Measurements from ENCODE around the gene TKT. TPM values are rescaled to one million over a fixed set of nuclear protein-coding genes. Genes with fewer than 3 reads are reported as not detected.

Gene TKT
- total RNA-seq, 1 experiment from 2014 or later, result 377 TPM

GRCh38 chr3:53215816-53216215, 40.0 kb downstream of the TKT start:
- no peaks in the 10 kb centered on the region for H3K9me3 ChIP-seq (ENCODE audit: low read length)
- peaks cover 7% of the 10 kb centered on the region; the same call in 1 of the 2 replicates for H3K36me3 ChIP-seq (ENCODE audit: insufficient read depth, low read length)
- no peak overlapping the region for H3K4me2 ChIP-seq (ENCODE audit: low read depth, low read length, poor library complexity, severe bottlenecking)
- no peaks in the 10 kb centered on the region for H3K9me2 ChIP-seq (replicated peaks; ENCODE audit: insufficient read depth, low read length)
- H3K27ac ChIP-seq (ENCODE audit: low read length), result no peak overlapping the region
- H3K4me1 ChIP-seq (ENCODE audit: low read length), result peaks cover 10% of the 10 kb centered on the region
- H3K79me2 ChIP-seq (ENCODE audit: low read length), result peaks cover 22% of the 10 kb centered on the region
- H4K20me1 ChIP-seq (ENCODE audit: insufficient read depth, low read depth, low read length), result 0 out of 2 replicates have a peak, but pooled peaks cover 4% of the 10 kb centered on the region
- H3K4me3 ChIP-seq (ENCODE audit: low read length), result no peak overlapping the region
- no peak for DNase-seq
- no peaks in the 10 kb centered on the region for H3K27me3 ChIP-seq (ENCODE audit: low read length)
- no peak overlapping the region for H3K9ac ChIP-seq (ENCODE audit: low read length)
- H2AFZ ChIP-seq (ENCODE audit: low read length), result no peak overlapping the region

- Histone ChIP-seq H3K9me2 (replicated peaks; ENCODE audit: insufficient read depth, low read length) (no peaks in the 10 kb centered on the region), H3K4me3 (ENCODE audit: low read length) (no peak overlapping the region), H3K4me2 (ENCODE audit: low read depth, low read length, poor library complexity, severe bottlenecking) (no peak overlapping the region), H3K27ac (ENCODE audit: low read length) (no peak overlapping the region), H3K79me2 (ENCODE audit: low read length) (peaks cover 35% of the 10 kb centered on the region), H3K4me1 (ENCODE audit: low read length) (peaks cover 8% of the 10 kb centered on the region), H3K27me3 (ENCODE audit: low read length) (no peaks in the 10 kb centered on the region), H3K36me3 (ENCODE audit: insufficient read depth, low read length) (peaks cover 16% of the 10 kb centered on the region), H3K9ac (ENCODE audit: low read length) (no peak overlapping the region), H3K9me3 (ENCODE audit: low read length) (no peaks in the 10 kb centered on the region), H4K20me1 (ENCODE audit: insufficient read depth, low read depth, low read length) (0 out of 2 replicates have a peak, but pooled peaks cover 4% of the 10 kb centered on the region), H2AFZ (ENCODE audit: low read length) (no peak overlapping the region)
- no peak for DNase-seq
These were observed 42.5 kb downstream of the TKT start for GRCh38 chr3:53213276-53213675.

DNA sequence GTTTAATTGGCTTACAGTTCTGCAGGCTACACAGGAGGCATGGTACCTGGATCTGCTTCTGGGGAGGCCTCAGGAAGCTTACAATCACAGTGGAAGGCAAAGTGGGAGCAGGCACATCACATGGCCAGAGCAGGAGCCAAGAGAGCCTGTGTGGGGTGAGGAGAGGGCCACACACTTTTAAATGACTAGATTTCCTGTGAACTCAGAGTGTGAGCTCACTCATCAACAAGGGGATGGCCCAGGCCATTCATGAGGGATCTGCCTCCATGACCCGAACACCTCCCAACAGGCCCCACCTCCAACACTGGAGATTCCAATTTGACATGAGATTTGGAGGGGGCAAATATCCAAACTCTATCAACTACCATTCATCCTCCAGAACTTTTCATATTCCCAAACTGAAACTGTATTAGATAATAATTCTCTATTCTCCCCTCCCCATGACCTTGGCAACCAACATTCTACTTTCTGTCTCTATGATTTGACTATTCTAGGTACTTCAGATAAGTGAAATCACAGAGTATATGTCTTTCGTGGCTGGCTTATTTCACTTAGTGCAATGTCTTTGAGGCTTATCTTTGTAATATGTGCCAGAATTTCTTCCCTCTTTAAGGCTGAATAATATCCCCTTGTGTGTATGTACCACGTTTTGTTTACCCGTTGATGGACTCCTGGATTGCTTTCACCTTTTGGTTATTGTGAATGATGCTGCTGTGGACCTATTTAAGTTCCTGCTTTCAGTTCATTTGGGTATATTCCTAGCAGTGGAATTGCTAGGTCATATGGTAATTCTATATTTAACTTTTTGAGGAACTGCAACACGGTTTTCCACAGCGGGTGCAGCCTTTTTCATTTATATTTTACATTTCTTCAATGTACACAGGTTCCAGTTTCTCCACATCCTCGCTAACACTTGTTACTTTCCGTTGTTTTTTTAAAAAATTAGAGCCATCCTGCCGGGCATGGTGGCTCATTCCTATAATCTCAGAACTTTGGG, 43.8 kb downstream of the TKT start:
- no peak for DNase-seq
- H3K36me3 ChIP-seq (ENCODE audit: insufficient read depth, low read length), result peaks cover 26% of the 10 kb centered on the region
- peaks cover 39% of the 10 kb centered on the region for H3K79me2 ChIP-seq (ENCODE audit: low read length)
- no peaks in the 10 kb centered on the region for H3K27me3 ChIP-seq (ENCODE audit: low read length)
- H3K27ac ChIP-seq (ENCODE audit: low read length), result no peak overlapping the region
- no peak overlapping the region for H2AFZ ChIP-seq (ENCODE audit: low read length)
- no peak overlapping the region for H3K4me3 ChIP-seq (ENCODE audit: low read length)
- H3K4me1 ChIP-seq (ENCODE audit: low read length), result no peaks in the 10 kb centered on the region
- no peak overlapping the region for H3K9ac ChIP-seq (ENCODE audit: low read length)
- no peaks in the 10 kb centered on the region for H3K9me2 ChIP-seq (replicated peaks; ENCODE audit: insufficient read depth, low read length)
- H3K9me3 ChIP-seq (ENCODE audit: low read length), result no peaks in the 10 kb centered on the region; the same call in 1 of the 2 replicates
- no peak overlapping the region for H3K4me2 ChIP-seq (ENCODE audit: low read depth, low read length, poor library complexity, severe bottlenecking)
- H4K20me1 ChIP-seq (ENCODE audit: insufficient read depth, low read depth, low read length), result 0 out of 2 replicates have a peak, but pooled peaks cover 4% of the 10 kb centered on the region

DNA sequence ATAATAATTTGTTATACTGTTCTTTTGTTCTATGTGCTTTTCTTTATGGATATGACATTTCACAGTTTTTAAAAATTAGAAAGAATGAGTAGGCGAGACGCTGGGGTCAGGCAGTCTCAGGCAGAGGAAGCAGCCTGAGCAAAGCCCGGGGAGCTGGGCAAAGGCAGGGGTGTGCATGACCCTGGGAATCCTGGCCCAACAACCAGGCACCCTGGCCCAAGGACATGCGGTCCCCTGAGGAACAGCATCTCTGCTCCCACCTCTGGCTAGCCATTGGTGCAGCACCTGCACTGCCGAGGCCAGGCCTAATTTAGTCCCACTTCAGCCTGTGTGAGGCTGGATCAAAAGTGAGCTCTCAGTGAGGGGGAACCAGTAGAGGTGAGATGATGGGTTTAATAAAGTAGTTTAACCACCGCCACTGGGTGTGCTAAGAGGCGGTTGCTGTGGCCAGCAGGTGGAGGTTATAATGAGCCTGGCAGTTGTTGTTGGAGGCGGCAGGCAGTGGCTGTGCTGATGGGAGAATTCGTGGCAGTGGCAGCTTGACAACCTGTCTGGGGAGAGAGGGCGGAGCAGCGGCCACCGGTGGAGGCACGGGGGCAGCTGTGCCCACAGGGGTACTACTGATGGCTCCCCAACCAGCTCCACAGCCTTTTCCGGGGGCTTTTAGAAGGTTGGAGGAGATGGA, 53.3 kb downstream of the TKT start:
- H3K27me3 ChIP-seq (ENCODE audit: low read length), result no peaks in the 10 kb centered on the region
- H3K4me1 ChIP-seq (ENCODE audit: low read length), result peaks cover 36% of the 10 kb centered on the region
- H4K20me1 ChIP-seq (ENCODE audit: insufficient read depth, low read depth, low read length), result no peaks in the 10 kb centered on the region
- no peak overlapping the region for H3K4me2 ChIP-seq (ENCODE audit: low read depth, low read length, poor library complexity, severe bottlenecking)
- peaks cover 75% of the 10 kb centered on the region for H3K36me3 ChIP-seq (ENCODE audit: insufficient read depth, low read length)
- H3K27ac ChIP-seq (ENCODE audit: low read length), result no peak overlapping the region
- no peak overlapping the region for H3K4me3 ChIP-seq (ENCODE audit: low read length)
- no peak overlapping the region for H2AFZ ChIP-seq (ENCODE audit: low read length)
- peaks cover 62% of the 10 kb centered on the region for H3K79me2 ChIP-seq (ENCODE audit: low read length)
- no peaks in the 10 kb centered on the region; the same call in 1 of the 2 replicates for H3K9me3 ChIP-seq (ENCODE audit: low read length)
- DNase-seq, result no peak
- no peak overlapping the region for H3K9ac ChIP-seq (ENCODE audit: low read length)
- no peaks in the 10 kb centered on the region for H3K9me2 ChIP-seq (replicated peaks; ENCODE audit: insufficient read depth, low read length)

- H3K79me2 ChIP-seq (ENCODE audit: low read length), result peaks cover 56% of the 10 kb centered on the region
- H3K36me3 ChIP-seq (ENCODE audit: insufficient read depth, low read length), result peaks cover 67% of the 10 kb centered on the region
These were observed 55.0 kb downstream of the TKT start for GRCh38 chr3:53200501-53201498.

GRCh38 chr3:53199834-53200233, 56.0 kb downstream of the TKT start:
- peaks cover 56% of the 10 kb centered on the region for H3K79me2 ChIP-seq (ENCODE audit: low read length)
- no peak for DNase-seq
- no peak overlapping the region for H3K27ac ChIP-seq (ENCODE audit: low read length)
- H3K9ac ChIP-seq (ENCODE audit: low read length), result no peak overlapping the region
- no peak overlapping the region for H3K4me3 ChIP-seq (ENCODE audit: low read length)
- H4K20me1 ChIP-seq (ENCODE audit: insufficient read depth, low read depth, low read length), result no peaks in the 10 kb centered on the region
- no peak overlapping the region for H3K4me2 ChIP-seq (ENCODE audit: low read depth, low read length, poor library complexity, severe bottlenecking)
- no peaks in the 10 kb centered on the region for H3K9me3 ChIP-seq (ENCODE audit: low read length)
- H3K4me1 ChIP-seq (ENCODE audit: low read length), result peaks cover 58% of the 10 kb centered on the region
- peaks cover 61% of the 10 kb centered on the region for H3K36me3 ChIP-seq (ENCODE audit: insufficient read depth, low read length)
- no peak overlapping the region for H2AFZ ChIP-seq (ENCODE audit: low read length)
- H3K27me3 ChIP-seq (ENCODE audit: low read length), result no peaks in the 10 kb centered on the region
- H3K9me2 ChIP-seq (replicated peaks; ENCODE audit: insufficient read depth, low read length), result no peaks in the 10 kb centered on the region

More at GRCh38 chr3:53200501-53201498, 55.0 kb downstream of the TKT start:
- Histone ChIP-seq H3K4me1 (ENCODE audit: low read length) (peaks cover 48% of the 10 kb centered on the region), H3K27me3 (ENCODE audit: low read length) (no peaks in the 10 kb centered on the region), H3K27ac (ENCODE audit: low read length) (no peak overlapping the region), H2AFZ (ENCODE audit: low read length) (no peak overlapping the region), H3K9me3 (ENCODE audit: low read length) (no peaks in the 10 kb centered on the region), H3K4me3 (ENCODE audit: low read length) (no peak overlapping the region), H4K20me1 (ENCODE audit: insufficient read depth, low read depth, low read length) (no peaks in the 10 kb centered on the region), H3K4me2 (ENCODE audit: low read depth, low read length, poor library complexity, severe bottlenecking) (no peak overlapping the region), H3K9me2 (replicated peaks; ENCODE audit: insufficient read depth, low read length) (no peaks in the 10 kb centered on the region), H3K9ac (ENCODE audit: low read length) (no peak overlapping the region)
- peak; percentile 74 for DNase-seq

DNA sequence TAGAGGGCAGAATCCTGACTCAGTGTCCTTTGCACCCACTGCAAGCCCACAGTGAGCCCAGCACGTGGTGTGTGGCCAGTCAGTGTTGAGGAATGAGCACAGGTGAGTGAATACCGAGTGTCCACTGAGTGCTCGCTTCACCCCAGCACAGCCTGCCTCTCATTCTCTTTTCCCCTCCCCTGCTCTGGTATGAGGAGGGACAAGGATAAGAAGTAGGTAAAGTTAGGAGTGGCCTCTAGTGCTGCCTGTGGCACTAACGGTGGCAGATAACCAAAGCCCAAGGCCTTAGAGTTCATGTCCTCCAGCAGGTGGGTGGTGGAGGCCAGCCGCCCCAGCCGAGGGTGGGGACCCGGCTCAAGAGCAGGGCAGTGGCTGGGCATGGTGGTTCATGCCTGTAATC, 56.8 kb downstream of the TKT start:
- H3K4me2 ChIP-seq (ENCODE audit: low read depth, low read length, poor library complexity, severe bottlenecking), result peak overlapping the region; percentile 76
- no peak for DNase-seq
- H3K4me3 ChIP-seq (ENCODE audit: low read length), result peak overlapping the region; percentile 69; the same call in 1 of the 2 replicates

More for the DNA sequence above, 56.8 kb downstream of the TKT start:
- Histone ChIP-seq H3K27ac (ENCODE audit: low read length) (peak overlapping the region; percentile 4; the same call in 1 of the 2 replicates), H3K4me1 (ENCODE audit: low read length) (peaks cover 66% of the 10 kb centered on the region), H3K9ac (ENCODE audit: low read length) (peak overlapping the region; percentile 66), H2AFZ (ENCODE audit: low read length) (no peak overlapping the region), H4K20me1 (ENCODE audit: insufficient read depth, low read depth, low read length) (no peaks in the 10 kb centered on the region), H3K27me3 (ENCODE audit: low read length) (no peaks in the 10 kb centered on the region), H3K9me2 (replicated peaks; ENCODE audit: insufficient read depth, low read length) (no peaks in the 10 kb centered on the region), H3K9me3 (ENCODE audit: low read length) (no peaks in the 10 kb centered on the region), H3K36me3 (ENCODE audit: insufficient read depth, low read length) (peaks cover 52% of the 10 kb centered on the region), H3K79me2 (ENCODE audit: low read length) (peaks cover 53% of the 10 kb centered on the region)

All from Karpas-422 (cell line).